Cardiac septum (tissue), 1 donor: ENCODE measurements around the gene POTEJ. TPM values are rescaled to one million over a fixed set of nuclear protein-coding genes. Genes with fewer than 3 reads are reported as not detected.
"Not testable (repeated sequence)": the region's sequence is repeated elsewhere in the genome, so short reads cannot be mapped to it uniquely, and the experiment has no call there.

ENCODE experiments used
- DNase-seq: peaks from one replicate; pipeline ENCODE4 v3.0.0-alpha.2; 2020; ENCODE audit warnings: low spot score
- intact Hi-C: fragments of 100-400 bp; cut with DNase I; formaldehyde crosslinking; loops from one replicate; pipeline ENCODE4 v1.14.0; 2022
- total RNA-seq: library from RNA; stranded (reverse); fragmentation: NEBNext Ultra II Directional; extraction: Animal tissue kit (Norgen Biotek cat#: 25700); gene quantifications from one replicate; pipeline ENCODE4 v1.2.1, GENCODE V29; 2021
- donor health status: DM: no; HTN: no; CAD: no.

The POTEJ gene
- total RNA-seq, 1 donor from 2014 or later, result not detected

GRCh38 chr2:130599926-130600325 lies 11.3 kb upstream of the POTEJ start:
- DNase-seq, intact Hi-C loops: not testable (repeated sequence)

GRCh38 chr2:130601648-130602302 lies 9.5 kb upstream of the POTEJ start:
- intact Hi-C loops, result not testable (repeated sequence)

GRCh38 chr2:130608276-130609001 lies 2.8 kb upstream of the POTEJ start:
- intact Hi-C loops, DNase-seq: not testable (repeated sequence)

More at GRCh38 chr2:130601648-130602302, 9.5 kb upstream of the POTEJ start:
- not testable (repeated sequence) for DNase-seq

- DNase-seq, intact Hi-C loops: not testable (repeated sequence)
These were observed 2.0 kb upstream of the POTEJ start for GRCh38 chr2:130609002-130609920.

GRCh38 chr2:130610486-130610885 lies 754 bp upstream of the POTEJ start:
- intact Hi-C loops, DNase-seq: not testable (repeated sequence)

DNA sequence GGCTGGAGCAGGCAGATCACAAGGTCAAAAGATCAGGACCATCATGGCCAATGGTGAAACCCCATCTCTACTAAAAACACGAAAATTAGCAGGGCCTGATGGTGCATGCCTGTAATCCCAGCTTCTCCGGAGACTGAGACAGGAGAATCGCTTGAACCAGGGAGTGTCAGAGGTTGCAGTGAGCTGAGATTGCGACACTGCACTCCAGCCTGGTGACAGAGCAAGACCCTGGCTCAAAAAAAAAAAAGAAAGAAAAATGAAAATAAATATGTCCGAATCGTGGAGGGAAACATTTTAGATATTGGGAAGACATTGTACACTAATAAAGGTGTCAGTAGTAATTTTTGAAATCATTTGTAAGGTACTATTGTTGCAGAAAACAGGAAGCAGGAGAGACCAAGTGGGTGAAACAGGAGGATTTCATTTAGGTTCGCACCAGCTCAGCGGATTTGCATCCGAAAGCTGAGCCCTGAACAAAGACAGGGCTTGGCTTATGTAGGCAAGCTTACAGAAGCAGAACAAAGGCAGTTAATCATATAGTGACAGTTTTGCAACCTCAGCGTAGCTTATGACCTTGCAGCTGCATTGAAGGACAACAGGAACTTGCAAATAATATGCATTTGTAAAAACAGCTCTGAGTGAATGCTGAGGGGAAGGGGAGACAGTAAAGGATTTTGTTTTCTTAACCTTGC lies 17.7 kb downstream of the POTEJ start:
- intact Hi-C loops, DNase-seq: not testable (repeated sequence)

DNA sequence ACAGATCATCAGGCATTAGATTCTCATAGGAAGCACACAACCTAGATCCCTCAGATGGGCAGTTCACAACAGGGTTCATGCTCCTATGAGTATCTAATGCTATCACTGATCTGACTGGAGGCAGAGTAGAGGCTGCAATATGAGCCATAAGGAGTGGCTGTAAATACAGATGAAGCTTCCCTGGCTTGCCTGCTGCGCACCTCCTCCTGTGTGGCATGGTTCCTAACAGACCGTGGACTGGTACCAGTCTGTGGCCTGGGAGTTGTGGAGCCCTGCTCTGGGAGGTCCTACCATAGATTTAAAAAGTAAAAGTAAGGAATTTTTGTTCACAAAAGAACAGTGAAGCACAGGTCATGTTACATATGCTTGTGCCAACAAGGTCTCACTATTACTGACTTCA lies 27.7 kb downstream of the POTEJ start:
- intact Hi-C loops, DNase-seq: not testable (repeated sequence)

GRCh38 chr2:130641688-130642087 lies 30.4 kb downstream of the POTEJ start:
- DNase-seq, intact Hi-C loops: not testable (repeated sequence)

GRCh38 chr2:130649285-130649684 lies 38.0 kb downstream of the POTEJ start:
- intact Hi-C loops, DNase-seq: not testable (repeated sequence)

- DNase-seq, intact Hi-C loops: not testable (repeated sequence)
These were observed 53.3 kb downstream of the POTEJ start for GRCh38 chr2:130664506-130664905.

- DNase-seq, intact Hi-C loops: not testable (repeated sequence)
These were observed 54.4 kb downstream of the POTEJ start for GRCh38 chr2:130665596-130665995.

DNA sequence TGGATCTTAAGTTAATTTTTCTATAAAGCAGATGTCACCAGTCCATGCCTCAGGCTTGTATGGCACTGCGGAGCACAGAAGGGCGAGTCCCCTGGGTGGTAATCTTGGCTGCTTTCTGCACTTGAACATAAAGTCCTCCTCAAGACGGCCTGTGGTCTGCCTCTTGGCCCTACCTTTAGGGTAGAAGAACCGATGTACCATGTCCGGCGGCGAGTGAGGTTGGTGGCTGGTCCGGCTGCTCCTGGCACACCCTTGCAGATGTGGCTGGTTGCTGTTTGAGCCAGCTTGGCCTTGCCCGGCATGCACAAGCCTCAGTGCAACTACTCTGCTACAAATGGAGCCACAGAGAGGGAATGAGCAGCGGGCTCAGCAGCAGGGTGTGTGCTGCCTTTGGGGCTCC lies 56.3 kb downstream of the POTEJ start:
- intact Hi-C loops, result not testable (repeated sequence)
- peak; percentile 44 for DNase-seq

- intact Hi-C loops, DNase-seq: not testable (repeated sequence)
These were observed 58.9 kb downstream of the POTEJ start for GRCh38 chr2:130670026-130670745.

GRCh38 chr2:130692041-130692770 lies 81.0 kb downstream of the POTEJ start:
- DNase-seq, intact Hi-C loops: not testable (repeated sequence)

GRCh38 chr2:130693474-130693873 lies 82.2 kb downstream of the POTEJ start:
- peak; percentile 70 for DNase-seq
- intact Hi-C loops, result not testable (repeated sequence)

DNA sequence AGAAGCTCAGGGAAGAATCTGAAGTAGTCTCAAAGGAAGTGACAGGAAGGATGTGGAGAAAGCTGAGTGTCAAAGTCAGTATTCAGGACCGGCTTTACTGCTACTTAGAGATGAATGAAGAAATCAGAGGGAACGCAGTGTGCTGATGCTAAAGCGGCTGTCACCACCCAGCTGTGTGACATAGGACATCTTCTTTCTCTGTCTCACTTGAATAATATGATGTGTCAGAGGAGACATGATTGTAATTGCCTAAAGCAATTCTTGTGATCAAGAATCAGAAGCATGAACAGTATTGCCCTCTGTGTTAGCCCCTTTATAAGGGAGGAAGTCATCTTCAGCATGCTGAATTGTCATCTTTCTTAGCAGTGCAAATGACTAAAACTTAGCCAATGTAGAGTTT lies 92.0 kb downstream of the POTEJ start:
- intact Hi-C loops, DNase-seq: not testable (repeated sequence)
